CD4-positive, alpha-beta T cell treated with Interferon alpha-2 for 1 hour (primary cell): ENCODE results near the gene CT45A2.
"Not testable (repeated sequence)": the region's sequence is repeated elsewhere in the genome, so short reads cannot be mapped to it uniquely, and the experiment has no call there.

ENCODE experiments used
- DNase-seq, 2 donors: peaks; one replicate each; pipeline ENCODE4 v3.0.0-alpha.2; 2020 to 2022

CT45A2 gene

GRCh38 chrX:135819912-135820311, at the start of gene CT45A2:
Gene CT45A2, minus strand, starts transcription at chrX:135820012. Its CDS starts 3,747 bp downstream, at chrX:135816265.
- not testable (repeated sequence) for DNase-seq

DNA sequence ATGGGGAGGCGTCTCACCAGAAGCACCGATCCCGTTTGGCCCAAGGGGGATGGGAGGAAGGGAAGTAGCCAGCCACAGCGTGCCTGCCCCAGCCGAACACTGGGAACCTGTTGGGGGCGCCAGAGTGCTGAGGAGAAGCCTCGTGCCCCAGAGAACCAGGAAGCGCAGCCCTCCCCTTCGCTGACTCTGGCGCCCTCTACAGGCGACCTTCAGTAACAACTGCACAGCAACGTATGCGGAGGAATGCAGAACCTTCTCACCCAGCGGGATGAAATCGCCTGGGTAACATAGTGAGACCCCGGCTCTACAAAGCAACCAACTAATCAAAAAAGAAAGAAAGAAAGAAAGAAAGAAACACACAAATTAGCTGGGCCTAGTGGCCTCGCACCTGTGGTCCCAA, 34.6 kb upstream of the CT45A2 start, which contains the start of gene CT45A8:
CT45A8 (minus strand) TSS at position 101 of the 400 bp plus-strand sequence. CDS start 3,755 bp downstream, outside the sequence.
- not testable (repeated sequence) for DNase-seq

DNA sequence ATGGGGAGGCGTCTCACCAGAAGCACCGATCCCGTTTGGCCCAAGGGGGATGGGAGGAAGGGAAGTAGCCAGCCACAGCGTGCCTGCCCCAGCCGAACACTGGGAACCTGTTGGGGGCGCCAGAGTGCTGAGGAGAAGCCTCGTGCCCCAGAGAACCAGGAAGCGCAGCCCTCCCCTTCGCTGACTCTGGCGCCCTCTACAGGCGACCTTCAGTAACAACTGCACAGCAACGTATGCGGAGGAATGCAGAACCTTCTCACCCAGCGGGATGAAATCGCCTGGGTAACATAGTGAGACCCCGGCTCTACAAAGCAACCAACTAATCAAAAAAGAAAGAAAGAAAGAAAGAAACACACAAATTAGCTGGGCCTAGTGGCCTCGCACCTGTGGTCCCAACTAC, 17.4 kb upstream of the CT45A2 start, which contains the start of gene CT45A7:
CT45A7 (minus strand) TSS at position 101 of the 400 bp plus-strand sequence. CDS start 3,747 bp downstream, outside the sequence.
- not testable (repeated sequence) for DNase-seq

DNA sequence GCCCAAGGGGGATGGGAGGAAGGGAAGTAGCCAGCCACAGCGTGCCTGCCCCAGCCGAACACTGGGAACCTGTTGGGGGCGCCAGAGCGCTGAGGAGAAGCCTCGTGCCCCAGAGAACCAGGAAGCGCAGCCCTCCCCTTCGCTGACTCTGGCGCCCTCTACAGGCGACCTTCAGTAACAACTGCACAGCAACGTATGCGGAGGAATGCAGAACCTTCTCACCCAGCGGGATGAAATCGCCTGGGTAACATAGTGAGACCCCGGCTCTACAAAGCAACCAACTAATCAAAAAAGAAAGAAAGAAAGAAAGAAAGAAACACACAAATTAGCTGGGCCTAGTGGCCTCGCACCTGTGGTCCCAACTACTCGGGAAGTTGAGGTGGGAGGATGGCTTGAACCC, 17.1 kb downstream of the CT45A2 start, which contains the start of gene CT45A6:
CT45A6 (minus strand) TSS at position 101 of the 400 bp plus-strand sequence. CDS start 3,794 bp downstream, outside the sequence.
- DNase-seq, result not testable (repeated sequence)

DNA sequence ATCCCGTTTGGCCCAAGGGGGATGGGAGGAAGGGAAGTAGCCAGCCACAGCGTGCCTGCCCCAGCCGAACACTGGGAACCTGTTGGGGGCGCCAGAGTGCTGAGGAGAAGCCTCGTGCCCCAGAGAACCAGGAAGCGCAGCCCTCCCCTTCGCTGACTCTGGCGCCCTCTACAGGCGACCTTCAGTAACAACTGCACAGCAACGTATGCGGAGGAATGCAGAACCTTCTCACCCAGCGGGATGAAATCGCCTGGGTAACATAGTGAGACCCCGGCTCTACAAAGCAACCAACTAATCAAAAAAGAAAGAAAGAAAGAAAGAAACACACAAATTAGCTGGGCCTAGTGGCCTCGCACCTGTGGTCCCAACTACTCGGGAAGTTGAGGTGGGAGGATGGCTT, 34.4 kb downstream of the CT45A2 start, which contains the start of gene CT45A5:
CT45A5 (minus strand) TSS at position 101 of the 400 bp plus-strand sequence. CDS start 3,774 bp downstream, outside the sequence.
- not testable (repeated sequence) for DNase-seq

GRCh38 chrX:135768091-135768490, 51.7 kb downstream of the CT45A2 start, which contains the start of gene CT45A3:
Gene CT45A3, minus strand, starts transcription at chrX:135768191. Its CDS starts 3,747 bp downstream, at chrX:135764444.
- DNase-seq, result not testable (repeated sequence)
